ENCODE data around the gene PYCARD.

GRCh38 chr16:31177136-31177535 is 25.4 kb downstream of the PYCARD start:
- TF ChIP-seq POLR2A (IDR thresholded peaks at IDR 0.05) = no peak
- TF ChIP-seq CTCF (IDR thresholded peaks at IDR 0.05) = no peak

Data from tibial nerve (tissue), 3 donors.